SU-DHL-6 (cell line): ENCODE measurements around the gene WWTR1.

ENCODE experiments used
- H2AFZ ChIP-seq: fragments of 200-600 bp; sonication (generic); 2 replicates; pipeline ENCODE4 v1.6.1; 2014; ENCODE audit warnings: low read depth, mild to moderate bottlenecking, moderate library complexity, mixed read lengths, antibody characterized with exemption, low read length; ENCODE audit not compliant: severe bottlenecking
- H3F3A ChIP-seq: fragments of 200-600 bp; shearing (Covaris generic); 2 replicates; pipeline ENCODE4 v1.6.0; 2016; ENCODE audit warnings: antibody characterized with exemption, mild to moderate bottlenecking; ENCODE audit not compliant: insufficient read depth
- H3K27ac ChIP-seq: fragments of 200-600 bp; sonication (generic); 2 replicates; pipeline ENCODE4 v1.5.1; 2016; ENCODE audit warnings: low read depth, mild to moderate bottlenecking, low read length, moderate library complexity, mixed read lengths
- H3K27me3 ChIP-seq: fragments of 200-600 bp; sonication (generic), shearing (Covaris generic); 2 replicates; pipeline ENCODE4 v1.6.0; 2014; ENCODE audit warnings: mild to moderate bottlenecking, low read length
- H3K36me3 ChIP-seq: fragments of 200-600 bp; sonication (generic); 2 replicates; pipeline ENCODE4 v1.6.1; 2014; ENCODE audit warnings: mild to moderate bottlenecking, low read length, mixed read lengths
- H3K4me2 ChIP-seq: fragments of 300-600, 200-600 bp; shearing (Covaris generic), sonication (generic); 2 replicates; pipeline ENCODE4 v1.6.0; 2014; ENCODE audit warnings: low read length, low read depth, mild to moderate bottlenecking; ENCODE audit not compliant: poor library complexity, severe bottlenecking
- H3K4me3 ChIP-seq: fragments of 200-600 bp; sonication (generic); 2 replicates; pipeline ENCODE4 v1.5.1; 2014; ENCODE audit warnings: antibody characterized with exemption, low read length, mild to moderate bottlenecking, mixed read lengths; ENCODE audit not compliant: insufficient read depth, poor library complexity, severe bottlenecking
- H3K79me2 ChIP-seq: fragments of 200-600 bp; sonication (generic); 2 replicates; pipeline ENCODE4 v1.6.1; 2014; ENCODE audit warnings: mild to moderate bottlenecking, low read length, moderate library complexity; ENCODE audit not compliant: insufficient read depth
- H3K9ac ChIP-seq: fragments of 200-600 bp; sonication (generic); 2 replicates; pipeline ENCODE4 v1.7.0; 2014; ENCODE audit warnings: mild to moderate bottlenecking, low read length
- H3K9me2 ChIP-seq: fragments of 200-600 bp; sonication (generic); replicated peaks from 2 replicates; pipeline ENCODE4 v1.6.1; 2014; ENCODE audit warnings: low read length; ENCODE audit not compliant: insufficient read depth
- H3K9me3 ChIP-seq: fragments of 200-600 bp; sonication (generic); 2 replicates; pipeline ENCODE4 v1.6.1; 2014; ENCODE audit warnings: low read length, mixed read lengths; ENCODE audit not compliant: insufficient read depth
- H4K20me1 ChIP-seq: fragments of 200-600 bp; sonication (generic); 2 replicates; pipeline ENCODE4 v1.6.1; 2014; ENCODE audit warnings: low read depth, mild to moderate bottlenecking, antibody characterized with exemption, low read length, moderate library complexity, mixed read lengths
- EZH2phosphoT487 ChIP-seq: fragments of 200-600 bp; sonication (generic), shearing (Covaris generic); conservative IDR thresholded peaks from 2 replicates; pipeline ENCODE4 v1.6.1; 2018; ENCODE audit warnings: mild to moderate bottlenecking, antibody characterized with exemption, low read length, moderate library complexity, mixed read lengths
- TF ChIP-seq, protein P1 (sequence below): fragments of 200-600 bp; sonication (generic); IDR thresholded peaks from one replicate; pipeline ENCODE4 v1.5.1; 2017; ENCODE audit warnings: antibody characterized with exemption, mild to moderate bottlenecking, low read length, moderate library complexity; ENCODE audit not compliant: insufficient read depth, poor library complexity, severe bottlenecking

Gene WWTR1

DNA sequence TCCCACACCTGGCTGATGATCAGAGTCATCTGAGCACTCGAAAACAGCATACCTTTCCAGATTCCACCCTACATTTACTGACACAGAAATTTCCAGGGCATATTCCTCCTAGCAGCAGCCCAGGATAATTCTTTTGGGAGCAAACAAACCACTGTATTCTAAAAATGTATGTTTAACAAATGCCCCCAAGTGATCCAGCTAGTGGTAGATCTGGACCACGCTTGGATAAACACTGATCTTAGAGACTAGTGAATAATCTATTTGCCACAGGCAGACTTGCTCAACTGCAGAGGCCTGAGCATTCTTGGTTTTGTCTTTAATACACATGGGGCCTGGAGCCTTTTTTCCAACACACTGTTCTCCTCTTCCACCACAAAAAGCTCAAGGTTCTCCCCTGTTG, 93.7 kb downstream of the WWTR1 start:
- Histone ChIP-seq H3F3A (no peaks in the 10 kb centered on the region), H3K27me3 (no peaks in the 10 kb centered on the region), H3K9me3 (no peaks in the 10 kb centered on the region), H3K9me2 (no peaks in the 10 kb centered on the region), H3K4me2 (no peak overlapping the region), H3K79me2 (no peaks in the 10 kb centered on the region), H3K9ac (no peak overlapping the region), H3K27ac (no peak overlapping the region), H4K20me1 (no peaks in the 10 kb centered on the region), H2AFZ (no peak overlapping the region), H3K4me3 (no peak overlapping the region), H3K36me3 (no peaks in the 10 kb centered on the region)
- TF ChIP-seq EZH2phosphoT487: no peak
- TF ChIP-seq, protein P1, sequence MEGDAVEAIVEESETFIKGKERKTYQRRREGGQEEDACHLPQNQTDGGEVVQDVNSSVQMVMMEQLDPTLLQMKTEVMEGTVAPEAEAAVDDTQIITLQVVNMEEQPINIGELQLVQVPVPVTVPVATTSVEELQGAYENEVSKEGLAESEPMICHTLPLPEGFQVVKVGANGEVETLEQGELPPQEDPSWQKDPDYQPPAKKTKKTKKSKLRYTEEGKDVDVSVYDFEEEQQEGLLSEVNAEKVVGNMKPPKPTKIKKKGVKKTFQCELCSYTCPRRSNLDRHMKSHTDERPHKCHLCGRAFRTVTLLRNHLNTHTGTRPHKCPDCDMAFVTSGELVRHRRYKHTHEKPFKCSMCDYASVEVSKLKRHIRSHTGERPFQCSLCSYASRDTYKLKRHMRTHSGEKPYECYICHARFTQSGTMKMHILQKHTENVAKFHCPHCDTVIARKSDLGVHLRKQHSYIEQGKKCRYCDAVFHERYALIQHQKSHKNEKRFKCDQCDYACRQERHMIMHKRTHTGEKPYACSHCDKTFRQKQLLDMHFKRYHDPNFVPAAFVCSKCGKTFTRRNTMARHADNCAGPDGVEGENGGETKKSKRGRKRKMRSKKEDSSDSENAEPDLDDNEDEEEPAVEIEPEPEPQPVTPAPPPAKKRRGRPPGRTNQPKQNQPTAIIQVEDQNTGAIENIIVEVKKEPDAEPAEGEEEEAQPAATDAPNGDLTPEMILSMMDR: no peak

DNA sequence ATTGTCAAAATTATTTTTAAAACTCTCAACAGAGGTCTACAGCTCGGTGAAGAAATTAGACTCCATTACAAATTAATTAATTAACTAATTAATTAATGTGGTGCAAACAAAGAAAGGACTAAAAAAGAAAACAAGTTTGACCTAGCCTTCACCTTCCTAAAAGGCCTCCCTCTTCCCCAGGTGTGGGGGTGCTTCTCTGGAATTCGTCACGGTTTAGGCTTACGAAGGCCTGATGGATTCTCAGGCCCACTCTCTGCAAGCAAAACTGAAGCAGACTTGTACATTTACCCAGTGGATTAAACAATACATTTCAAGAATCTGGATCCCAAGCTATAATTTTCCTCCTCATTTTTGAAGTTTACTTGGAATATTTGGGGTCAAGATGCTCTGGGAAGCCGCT, 94.7 kb downstream of the WWTR1 start:
- Histone ChIP-seq H3K27ac (no peak overlapping the region), H3K79me2 (no peaks in the 10 kb centered on the region), H3K27me3 (no peaks in the 10 kb centered on the region), H3K4me3 (no peak overlapping the region), H3K9me3 (no peaks in the 10 kb centered on the region), H3K9ac (no peak overlapping the region), H4K20me1 (no peaks in the 10 kb centered on the region), H3K36me3 (no peaks in the 10 kb centered on the region), H3F3A (no peaks in the 10 kb centered on the region), H2AFZ (no peak overlapping the region), H3K9me2 (no peaks in the 10 kb centered on the region), H3K4me2 (no peak overlapping the region)
- no peak for TF ChIP-seq EZH2phosphoT487
- TF ChIP-seq, protein P1: no peak

DNA sequence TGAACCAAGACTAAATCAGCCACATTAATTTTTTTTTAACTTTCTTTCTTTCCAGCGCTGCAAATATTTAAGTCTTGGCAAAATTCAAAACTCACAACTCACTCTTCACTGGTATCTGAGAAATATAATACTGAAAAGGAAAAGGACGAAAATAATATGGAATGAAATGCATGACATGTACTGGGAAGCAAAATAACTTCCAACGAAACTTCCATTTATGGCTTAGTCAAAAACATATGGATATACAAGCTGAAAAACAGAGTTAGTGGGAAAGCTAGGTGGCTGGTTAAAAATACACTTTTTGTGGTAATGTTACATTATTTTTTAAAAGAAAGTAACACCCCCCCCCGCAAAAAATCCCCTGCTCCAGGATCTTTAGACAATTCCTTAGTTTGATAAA, 97.2 kb downstream of the WWTR1 start:
- no peak for TF ChIP-seq EZH2phosphoT487
- TF ChIP-seq, protein P1: no peak
- H3K27ac ChIP-seq: no peak overlapping the region
- H3K27me3 ChIP-seq: no peaks in the 10 kb centered on the region

DNA sequence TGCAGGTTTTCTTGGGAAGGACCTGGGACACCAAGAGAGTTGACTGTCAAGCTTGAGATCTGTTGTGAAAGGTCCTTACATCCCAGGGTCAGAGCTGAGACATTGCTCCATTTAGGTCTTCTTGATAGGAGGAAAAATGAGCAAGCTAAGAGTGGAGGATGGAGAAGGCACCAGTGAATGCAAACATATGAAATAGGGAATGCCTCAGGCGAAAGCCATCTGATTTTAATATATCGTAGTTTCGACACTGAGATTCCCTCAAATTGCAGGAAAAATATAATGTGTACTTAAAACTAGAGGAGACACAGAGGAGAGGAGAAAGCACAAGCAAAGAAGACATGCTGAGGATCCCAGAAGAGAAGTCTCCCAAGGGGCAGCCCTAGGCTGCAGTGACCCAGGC, 97.8 kb downstream of the WWTR1 start:
- Histone ChIP-seq H3K27me3 (no peaks in the 10 kb centered on the region), H3K27ac (no peak overlapping the region)
- TF ChIP-seq, protein P1: no peak
- no peak for TF ChIP-seq EZH2phosphoT487

More for the DNA sequence above, 97.2 kb downstream of the WWTR1 start:
- no peaks in the 10 kb centered on the region for H4K20me1 ChIP-seq
- H3F3A ChIP-seq: no peaks in the 10 kb centered on the region
- no peaks in the 10 kb centered on the region for H3K79me2 ChIP-seq
- no peak overlapping the region for H2AFZ ChIP-seq
- H3K9me2 ChIP-seq: no peaks in the 10 kb centered on the region
- H3K4me3 ChIP-seq: no peak overlapping the region
- H3K9me3 ChIP-seq: no peaks in the 10 kb centered on the region
- H3K9ac ChIP-seq: no peak overlapping the region
- no peak overlapping the region for H3K4me2 ChIP-seq
- no peaks in the 10 kb centered on the region for H3K36me3 ChIP-seq

More for the DNA sequence above, 97.8 kb downstream of the WWTR1 start:
- no peak overlapping the region for H3K9ac ChIP-seq
- no peaks in the 10 kb centered on the region for H4K20me1 ChIP-seq
- H3K79me2 ChIP-seq: no peaks in the 10 kb centered on the region
- no peak overlapping the region for H3K4me2 ChIP-seq
- H3K9me3 ChIP-seq: no peaks in the 10 kb centered on the region
- H3K4me3 ChIP-seq: no peak overlapping the region
- no peaks in the 10 kb centered on the region for H3K36me3 ChIP-seq
- no peak overlapping the region for H2AFZ ChIP-seq
- H3K9me2 ChIP-seq: no peaks in the 10 kb centered on the region
- H3F3A ChIP-seq: no peaks in the 10 kb centered on the region
